Embryonic facial prominence (tissue), 1 donor: Measurements from ENCODE around the gene CA6.
"Not testable (repeated sequence)": the region's sequence is repeated elsewhere in the genome, so short reads cannot be mapped to it uniquely, and the experiment has no call there.

Experiments used
- DNase-seq: peaks from one replicate; pipeline ENCODE4 v3.0.0-alpha.2; 2016; ENCODE audit errors: extremely low spot score

CA6 gene

GRCh38 chr1:8926707-8927694, 18.7 kb upstream of the CA6 start:
- no peak for DNase-seq

GRCh38 chr1:8930116-8930515, 15.6 kb upstream of the CA6 start:
- DNase-seq, result no peak

GRCh38 chr1:8937051-8937450, 8.6 kb upstream of the CA6 start:
- DNase-seq, result not testable (repeated sequence)

- no peak for DNase-seq
Observed at GRCh38 chr1:8937701-8938100, 8.0 kb upstream of the CA6 start.

GRCh38 chr1:8938232-8938999, 7.3 kb upstream of the CA6 start:
- no peak for DNase-seq

- DNase-seq, result no peak
Observed at GRCh38 chr1:8939000-8939265, 6.7 kb upstream of the CA6 start.

GRCh38 chr1:8939362-8939995, 6.2 kb upstream of the CA6 start:
- no peak for DNase-seq

- DNase-seq, result no peak
Observed at GRCh38 chr1:8941906-8942305, 3.8 kb upstream of the CA6 start.

GRCh38 chr1:8943498-8944405, 1.9 kb upstream of the CA6 start:
- no peak for DNase-seq

GRCh38 chr1:8947127-8947691, 1.5 kb downstream of the CA6 start:
- DNase-seq, result no peak

GRCh38 chr1:8950309-8950708, 4.6 kb downstream of the CA6 start:
- DNase-seq, result no peak

- no peak for DNase-seq
Observed at GRCh38 chr1:8951231-8951630, 5.6 kb downstream of the CA6 start.

- DNase-seq, result no peak
Observed at GRCh38 chr1:8955406-8955805, 9.7 kb downstream of the CA6 start.

GRCh38 chr1:8956461-8957349, 11.0 kb downstream of the CA6 start:
- DNase-seq, result no peak

- no peak for DNase-seq
Observed at GRCh38 chr1:8962812-8963530, 17.3 kb downstream of the CA6 start.

GRCh38 chr1:8963963-8964362, 18.3 kb downstream of the CA6 start:
- no peak for DNase-seq

- no peak for DNase-seq
Observed at GRCh38 chr1:8965121-8965820, 19.6 kb downstream of the CA6 start.

GRCh38 chr1:8966606-8967005, 20.9 kb downstream of the CA6 start:
- no peak for DNase-seq

GRCh38 chr1:8968902-8969301, 23.2 kb downstream of the CA6 start:
- DNase-seq, result not testable (repeated sequence)
